Panc1 (cell line): Measurements from ENCODE around the gene ADAMTS2.

Experiments
- POLR2AphosphoS5 ChIP-seq: IDR thresholded peaks from 2 replicates; pipeline ENCODE4 v1.6.1; 2012; ENCODE audit warnings: mild to moderate bottlenecking, low read depth, low read length, moderate library complexity
- REST ChIP-seq, 2 experiments: IDR thresholded peaks; 2 replicates each; pipeline ENCODE4 v1.6.1; 2011 to 2012; ENCODE audit warnings: low read depth in 2 of 2, control low read depth in 1 of 2, low read length in 1 of 2, mild to moderate bottlenecking in 1 of 2, moderate library complexity in 1 of 2; ENCODE audit not compliant: insufficient read depth in 1 of 2
- SIN3A ChIP-seq: IDR thresholded peaks from 2 replicates; pipeline ENCODE4 v1.6.1; 2012; ENCODE audit warnings: low read depth, mild to moderate bottlenecking, low read length, moderate library complexity, borderline replicate concordance; ENCODE audit not compliant: insufficient read depth
- TCF7L2 ChIP-seq: IDR thresholded peaks from 2 replicates; pipeline ENCODE4 v1.6.1; 2011; ENCODE audit warnings: mild to moderate bottlenecking, low read depth, low read length, inconsistent platforms
- TF ChIP-seq, protein P1 (sequence below): fragments of 450-650 bp; IDR thresholded peaks from 2 replicates; pipeline ENCODE4 v1.5.1; 2017; ENCODE audit warnings: mild to moderate bottlenecking

GRCh38 chr5:179184521-179185050, 160.7 kb downstream of the ADAMTS2 start:
- TF ChIP-seq, protein P1, sequence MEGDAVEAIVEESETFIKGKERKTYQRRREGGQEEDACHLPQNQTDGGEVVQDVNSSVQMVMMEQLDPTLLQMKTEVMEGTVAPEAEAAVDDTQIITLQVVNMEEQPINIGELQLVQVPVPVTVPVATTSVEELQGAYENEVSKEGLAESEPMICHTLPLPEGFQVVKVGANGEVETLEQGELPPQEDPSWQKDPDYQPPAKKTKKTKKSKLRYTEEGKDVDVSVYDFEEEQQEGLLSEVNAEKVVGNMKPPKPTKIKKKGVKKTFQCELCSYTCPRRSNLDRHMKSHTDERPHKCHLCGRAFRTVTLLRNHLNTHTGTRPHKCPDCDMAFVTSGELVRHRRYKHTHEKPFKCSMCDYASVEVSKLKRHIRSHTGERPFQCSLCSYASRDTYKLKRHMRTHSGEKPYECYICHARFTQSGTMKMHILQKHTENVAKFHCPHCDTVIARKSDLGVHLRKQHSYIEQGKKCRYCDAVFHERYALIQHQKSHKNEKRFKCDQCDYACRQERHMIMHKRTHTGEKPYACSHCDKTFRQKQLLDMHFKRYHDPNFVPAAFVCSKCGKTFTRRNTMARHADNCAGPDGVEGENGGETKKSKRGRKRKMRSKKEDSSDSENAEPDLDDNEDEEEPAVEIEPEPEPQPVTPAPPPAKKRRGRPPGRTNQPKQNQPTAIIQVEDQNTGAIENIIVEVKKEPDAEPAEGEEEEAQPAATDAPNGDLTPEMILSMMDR = no peak
- TF ChIP-seq REST (IDR thresholded peaks at IDR 0.05; ENCODE audit: insufficient read depth in 1 of 2, low read depth in 2 of 2, low read length in 1 of 2) (no peak), POLR2AphosphoS5 (no peak), SIN3A (no peak), TCF7L2 (no peak)
